ENCODE measurements around the gene EGFR.
A peak's percentile ranks its signal among the peaks of the same experiment; 100 is the strongest.

EGFR gene

GRCh38 chr7:55246171-55246570, 227.4 kb downstream of the EGFR start:
- DNase-seq (ENCODE audit: low read depth in 2 of 2) = no peak

GRCh38 chr7:55247428-55247827, 228.6 kb downstream of the EGFR start:
- DNase-seq (ENCODE audit: low read depth in 2 of 2) = no peak

DNA sequence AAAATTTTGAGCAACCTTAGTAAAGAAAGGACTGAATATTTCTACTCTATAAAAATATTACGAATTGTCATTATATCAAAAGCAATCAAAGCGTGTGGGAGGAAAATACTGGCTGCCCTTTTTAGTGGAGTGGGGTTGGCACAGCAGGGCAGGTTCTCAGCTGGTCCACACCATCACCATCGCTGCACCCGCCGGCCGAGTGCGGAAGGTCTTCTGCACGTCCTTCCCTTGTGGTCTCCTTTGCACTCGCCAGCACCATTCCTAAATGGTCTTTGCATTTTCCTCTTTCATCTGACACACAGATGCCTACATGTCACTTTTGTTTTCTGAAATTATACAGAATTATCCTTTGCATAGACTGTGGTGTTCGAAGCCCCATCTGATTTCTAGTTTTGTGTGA, 229.7 kb downstream of the EGFR start:
- DNase-seq (ENCODE audit: low read depth in 2 of 2) = no peak

- DNase-seq (ENCODE audit: low read depth in 2 of 2) = no peak
Measured at GRCh38 chr7:55249332-55249731, 230.5 kb downstream of the EGFR start.

GRCh38 chr7:55250313-55250712, 231.5 kb downstream of the EGFR start:
- no peak for DNase-seq (ENCODE audit: low read depth in 2 of 2)

DNA sequence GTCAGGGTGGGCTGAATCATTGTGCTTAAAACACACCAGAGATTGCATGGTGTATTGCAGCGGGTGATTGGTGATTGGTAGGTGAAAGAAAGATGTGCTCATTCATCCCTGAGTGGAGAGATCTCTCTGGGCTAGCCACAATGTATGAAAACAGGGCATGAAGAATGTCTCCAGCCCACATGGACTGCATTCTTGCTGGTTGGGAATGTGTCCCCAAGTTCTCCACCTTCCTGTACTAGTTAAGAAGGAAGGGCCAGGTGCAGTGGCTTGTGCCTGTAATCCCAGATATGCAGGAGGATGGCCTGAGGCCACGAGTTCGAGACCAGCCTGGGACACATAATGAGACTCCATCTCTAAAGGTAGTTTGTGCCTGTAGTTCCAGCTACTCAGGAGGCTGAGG, 232.5 kb downstream of the EGFR start:
- no peak for DNase-seq (ENCODE audit: low read depth in 2 of 2)

DNA sequence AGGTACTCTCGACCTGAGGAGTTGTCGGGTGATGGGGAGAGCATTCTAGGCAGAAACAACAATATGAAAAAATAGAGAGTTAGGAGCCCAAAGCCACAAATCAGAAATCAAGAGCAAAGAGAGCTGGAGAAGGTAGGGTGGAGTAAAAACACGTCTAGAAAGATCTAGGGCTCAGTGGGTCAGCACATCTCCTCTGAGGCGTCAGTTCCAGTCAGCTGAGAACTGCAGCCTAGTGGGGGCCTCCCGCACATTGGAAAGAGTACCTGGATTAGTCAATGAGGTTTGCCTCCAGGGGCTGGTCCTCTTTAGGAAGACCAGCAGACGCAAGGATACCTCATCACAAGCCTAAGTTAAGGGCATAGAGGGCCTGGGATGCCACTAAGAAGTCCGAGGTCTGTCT, 233.1 kb downstream of the EGFR start:
- DNase-seq (ENCODE audit: low read depth in 2 of 2) = no peak

DNA sequence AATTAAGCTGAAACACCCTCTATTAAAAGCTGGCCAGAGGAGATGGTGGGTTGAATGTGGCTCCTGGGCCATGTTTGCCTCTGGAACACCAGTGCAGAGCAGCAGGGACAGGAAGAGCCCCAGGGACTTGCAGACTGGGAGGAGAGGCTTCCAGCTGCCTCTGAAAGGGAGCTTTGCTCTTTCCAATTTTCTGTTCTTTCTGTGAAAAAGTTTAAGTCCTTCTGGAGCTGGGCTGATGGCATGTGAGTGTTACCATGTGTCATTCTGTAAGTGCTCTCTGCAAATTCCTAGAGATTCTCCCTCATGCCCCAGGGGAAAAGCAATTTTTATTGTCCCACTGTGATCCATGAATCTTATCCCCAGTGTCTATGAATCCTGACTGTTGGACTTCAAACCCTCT, 233.6 kb downstream of the EGFR start:
- no peak for DNase-seq (ENCODE audit: low read depth in 2 of 2)

GRCh38 chr7:55253188-55253587, 234.4 kb downstream of the EGFR start:
- no peak for DNase-seq (ENCODE audit: low read depth in 2 of 2)

- DNase-seq (ENCODE audit: low read depth in 2 of 2) = no peak
Measured at GRCh38 chr7:55254242-55254595, 235.4 kb downstream of the EGFR start.

DNA sequence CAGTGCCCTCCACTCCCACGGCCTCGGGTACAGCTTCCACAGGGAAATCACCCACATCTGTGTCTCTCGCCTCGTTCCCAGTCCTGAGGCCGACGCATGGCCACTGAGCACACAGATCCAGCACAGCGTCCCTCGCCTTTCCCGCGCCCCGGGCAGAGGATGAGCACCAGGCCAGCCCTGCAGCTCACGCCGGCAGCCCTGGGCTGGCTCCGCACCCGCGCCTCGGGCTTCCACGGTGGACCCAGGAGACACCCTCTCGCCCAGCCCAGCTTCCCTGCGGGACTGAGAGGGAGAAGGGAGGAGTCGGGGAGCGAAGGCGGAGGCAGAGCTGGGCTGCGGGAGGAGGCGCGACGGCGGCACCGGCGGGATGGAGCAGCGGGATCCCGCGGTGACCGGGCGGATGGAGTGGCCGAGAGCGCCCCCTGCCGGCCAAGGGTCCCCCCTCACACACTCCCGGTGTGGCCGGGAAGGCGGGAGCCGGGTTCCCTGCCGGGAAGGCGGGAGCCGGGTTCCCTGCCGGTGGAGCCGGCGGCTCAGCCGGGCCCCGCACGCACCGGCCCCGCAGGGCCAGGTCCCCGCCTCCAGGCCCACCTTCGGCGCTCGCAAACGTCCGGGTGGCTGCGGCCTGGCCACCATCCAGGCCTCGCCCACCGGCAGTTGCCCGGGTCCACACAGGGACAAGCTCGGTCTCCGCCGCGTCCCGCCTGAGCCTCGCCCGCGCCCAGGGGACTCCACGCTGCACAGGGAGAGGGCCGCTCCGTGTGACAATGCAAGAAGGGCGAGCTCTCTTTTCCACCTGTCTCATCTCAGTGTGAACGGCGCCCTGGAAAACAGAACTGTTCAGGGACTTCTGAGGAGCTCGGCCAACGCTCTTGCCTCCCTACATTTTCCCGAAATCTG, 236.0 kb downstream of the EGFR start:
- DNase-seq (ENCODE audit: low read depth in 2 of 2) = peak; percentile 63 to 69

DNA sequence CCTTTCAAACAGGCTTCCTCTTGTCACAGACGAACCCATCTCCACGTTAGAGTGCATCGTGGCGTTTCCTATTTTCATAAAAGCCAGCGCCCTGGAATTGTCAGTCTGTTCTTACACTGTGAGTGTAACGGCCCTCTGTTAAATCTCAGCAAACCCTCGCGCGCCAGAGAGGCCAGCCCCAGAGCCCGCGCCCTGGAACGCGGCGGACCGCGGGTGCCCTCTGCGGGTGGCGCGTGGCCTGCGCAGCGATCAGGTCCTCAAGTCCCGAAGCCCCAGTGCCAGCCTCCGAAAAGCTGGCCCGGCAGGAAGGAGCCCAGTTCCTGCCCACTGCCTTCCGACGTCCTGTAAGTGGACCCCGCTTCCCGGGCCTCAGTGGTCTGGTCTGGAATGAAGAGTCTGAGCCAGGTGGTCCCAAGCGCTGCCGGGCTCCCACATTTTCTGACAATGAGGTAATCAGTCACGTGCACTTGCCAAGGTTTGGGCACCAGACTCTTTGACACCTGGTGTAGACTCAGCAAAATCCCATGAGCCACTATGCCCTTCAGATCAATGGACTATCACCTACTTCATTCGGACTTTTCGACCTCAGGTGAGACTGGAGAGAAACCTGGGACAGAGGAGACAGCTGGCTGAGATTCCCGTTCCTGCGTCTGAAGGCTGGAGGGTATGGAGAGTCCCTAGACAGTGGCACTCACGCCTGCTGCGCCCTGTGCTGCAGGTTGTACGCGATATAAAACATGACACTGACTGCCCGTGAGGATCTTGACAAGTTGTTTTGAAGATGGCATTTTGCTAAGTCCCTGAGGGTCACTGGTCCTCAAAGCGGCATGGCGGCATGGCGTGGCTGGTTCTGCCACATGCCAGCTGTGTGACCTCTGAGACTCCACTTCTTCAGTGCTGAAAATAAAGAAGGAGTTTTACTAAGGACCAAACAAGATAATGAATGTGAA, 237.0 kb downstream of the EGFR start:
- DNase-seq (ENCODE audit: low read depth in 2 of 2) = peak; percentile 66 to 67

DNA sequence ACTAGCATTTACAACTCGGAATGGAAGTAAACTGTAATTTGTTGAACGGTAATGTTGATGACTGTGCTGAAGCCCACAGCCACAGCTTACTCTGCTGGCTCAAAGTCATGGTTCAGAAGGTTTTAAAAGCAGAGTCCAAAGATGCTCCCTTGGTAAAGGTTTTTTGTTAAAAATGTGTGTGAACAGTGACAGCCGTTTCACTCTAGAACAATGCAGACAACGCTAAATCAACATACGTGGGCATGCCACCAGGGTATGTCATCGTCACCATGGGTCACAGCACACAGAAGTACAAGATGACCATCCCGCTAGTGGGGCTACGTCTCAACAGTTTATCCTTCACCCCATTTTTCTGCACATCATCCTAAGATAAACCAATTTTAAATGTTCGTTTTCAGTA, 239.8 kb downstream of the EGFR start:
- no peak for DNase-seq (ENCODE audit: low read depth in 2 of 2)

- DNase-seq (ENCODE audit: low read depth in 2 of 2) = no peak
Measured at GRCh38 chr7:55260171-55260570, 241.4 kb downstream of the EGFR start.

- DNase-seq (ENCODE audit: low read depth in 2 of 2) = no peak
Measured at GRCh38 chr7:55260676-55261385, 242.0 kb downstream of the EGFR start.

Data from stimulated activated CD8-positive, alpha-beta memory T cell treated with anti-CD3 and anti-CD28 coated beads, Interleukin-2, amount 100 ng/mL, for 48 hours (primary cell).